ENCODE data around the gene GHR. TPM values are rescaled to one million over a fixed set of nuclear protein-coding genes. Genes with fewer than 3 reads are reported as not detected.
"Not testable (repeated sequence)": the region's sequence is repeated elsewhere in the genome, so short reads cannot be mapped to it uniquely, and the experiment has no call there.

GHR gene
- total and polyA plus RNA-seq, 3 experiments from 2014 or later, result not detected

DNA sequence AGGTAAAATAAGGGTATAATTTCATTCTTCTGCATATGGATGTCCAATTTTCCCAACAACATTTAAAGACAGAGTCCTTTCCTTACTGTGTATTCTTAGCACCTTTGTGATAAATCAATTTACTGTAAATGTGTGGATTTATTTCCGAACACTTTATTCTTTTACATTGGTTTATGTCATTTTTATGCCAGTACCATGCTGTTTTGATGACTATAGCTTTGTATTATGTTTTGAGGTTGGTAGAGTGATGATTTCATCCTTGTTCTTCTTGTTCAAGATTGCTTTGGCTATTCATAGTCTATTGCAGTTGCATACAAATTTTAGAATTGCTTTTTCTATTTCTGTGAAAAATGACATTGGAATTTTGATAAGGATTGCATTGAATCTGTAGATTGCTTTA, 280.0 kb downstream of the GHR start:
- CTCF ChIA-PET, result no interaction called here

GRCh38 chr5:42715785-42716184, 292.5 kb downstream of the GHR start:
- Mint-ChIP-seq H3K36me3 (no peaks in the 10 kb centered on the region), H3K4me1 (peaks cover 20 to 30% (median 24%) of the 10 kb centered on the region in 3 donors), H3K27ac (no peak overlapping the region), H3K9me3 (no peaks in the 10 kb centered on the region), H3K27me3 (peaks cover 8 to 15% of the 10 kb centered on the region in 2 donors), H3K4me3 (no peak overlapping the region)
- Histone ChIP-seq H3K4me3 (ENCODE audit: low read length) (no peak overlapping the region), H3K36me3 (ENCODE audit: insufficient read depth, low read length) (no peaks in the 10 kb centered on the region), H3K9me3 (ENCODE audit: low read length) (no peaks in the 10 kb centered on the region), H3K27me3 (ENCODE audit: insufficient read depth, low read length, poor library complexity, severe bottlenecking) (no peaks in the 10 kb centered on the region), H3K27ac (ENCODE audit: low read depth, low read length) (no peak overlapping the region), H3K4me1 (ENCODE audit: insufficient read depth, low read length) (peaks cover 5% of the 10 kb centered on the region)
- ChIA-PET CTCF (no interaction called here), POLR2A (no interaction called here)
- DNase-seq, result no peak

More for the DNA sequence above, 280.0 kb downstream of the GHR start:
- H3K27me3 Mint-ChIP-seq, result peaks cover 0 to 6% of the 10 kb centered on the region in 2 donors
- H3K4me1 Mint-ChIP-seq, result no peaks in the 10 kb centered on the region
- Histone ChIP-seq H3K9me3 (ENCODE audit: low read length) (no peaks in the 10 kb centered on the region), H3K4me1 (ENCODE audit: insufficient read depth, low read length) (no peaks in the 10 kb centered on the region), H3K4me3 (ENCODE audit: low read length) (no peak overlapping the region), H3K36me3 (ENCODE audit: insufficient read depth, low read length) (no peaks in the 10 kb centered on the region), H3K27me3 (ENCODE audit: insufficient read depth, low read length, poor library complexity, severe bottlenecking) (no peaks in the 10 kb centered on the region), H3K27ac (ENCODE audit: low read depth, low read length) (no peak overlapping the region)
- POLR2A ChIA-PET, result no interaction called here
- H3K9me3 Mint-ChIP-seq, result peaks cover 3 to 10% (median 4%) of the 10 kb centered on the region in 5 donors
- H3K4me3 Mint-ChIP-seq, result no peak overlapping the region
- DNase-seq, result no peak
- no peak overlapping the region for H3K27ac Mint-ChIP-seq
- no peaks in the 10 kb centered on the region for H3K36me3 Mint-ChIP-seq

GRCh38 chr5:42718591-42718990, 295.4 kb downstream of the GHR start:
- no peak overlapping the region for H3K27ac ChIP-seq (ENCODE audit: low read depth, low read length)
- POLR2A ChIA-PET, result interaction anchor here (1.3 to 1.6 kb wide), 2 partner anchors 402 to 765 kb away, joined by 4 to 5 read pairs; partner anchors contain the start of genes TMEM267 and ZNF131
- no peaks in the 10 kb centered on the region for H3K27me3 ChIP-seq (ENCODE audit: insufficient read depth, low read length, poor library complexity, severe bottlenecking)
- peaks cover 5% of the 10 kb centered on the region for H3K4me1 ChIP-seq (ENCODE audit: insufficient read depth, low read length)
- no peak overlapping the region for H3K4me3 ChIP-seq (ENCODE audit: low read length)
- Mint-ChIP-seq H3K27ac (peak overlapping the region in 6 of 8 donors; percentile 9 to 52 (median 21)), H3K4me3 (peak overlapping the region in 6 of 7 donors; percentile 1 to 59 (median 46)), H3K27me3 (peaks cover 3 to 14% of the 10 kb centered on the region in 2 donors), H3K36me3 (no peaks in the 10 kb centered on the region), H3K4me1 (peaks cover 22 to 34% (median 32%) of the 10 kb centered on the region in 3 donors), H3K9me3 (no peaks in the 10 kb centered on the region)
- DNase-seq, result peak in 2 of 5 donors; percentile 17 to 40
- no peaks in the 10 kb centered on the region for H3K9me3 ChIP-seq (ENCODE audit: low read length)
- CTCF ChIA-PET, result no interaction called here
- no peaks in the 10 kb centered on the region for H3K36me3 ChIP-seq (ENCODE audit: insufficient read depth, low read length)

- Histone ChIP-seq H3K4me3 (ENCODE audit: low read length) (no peak overlapping the region), H3K27me3 (ENCODE audit: insufficient read depth, low read length, poor library complexity, severe bottlenecking) (no peaks in the 10 kb centered on the region), H3K36me3 (ENCODE audit: insufficient read depth, low read length) (no peaks in the 10 kb centered on the region), H3K4me1 (ENCODE audit: insufficient read depth, low read length) (peaks cover 5% of the 10 kb centered on the region), H3K9me3 (ENCODE audit: low read length) (no peaks in the 10 kb centered on the region), H3K27ac (ENCODE audit: low read depth, low read length) (no peak overlapping the region)
- Mint-ChIP-seq H3K9me3 (no peaks in the 10 kb centered on the region), H3K36me3 (no peaks in the 10 kb centered on the region), H3K4me3 (peak overlapping the region in 6 of 7 donors; percentile 1 to 59 (median 46)), H3K4me1 (peaks cover 22 to 34% (median 32%) of the 10 kb centered on the region in 3 donors), H3K27me3 (peaks cover 5 to 14% of the 10 kb centered on the region in 2 donors), H3K27ac (peak overlapping the region in 3 of 8 donors; percentile 5 to 52 (median 31))
- POLR2A ChIA-PET, result interaction anchor here (1.3 to 1.6 kb wide), 2 partner anchors 402 to 765 kb away, joined by 4 to 5 read pairs; partner anchors contain the start of genes TMEM267 and ZNF131
- no peak for DNase-seq
- CTCF ChIA-PET, result no interaction called here
Observed at GRCh38 chr5:42719034-42719433, 295.8 kb downstream of the GHR start.

DNA sequence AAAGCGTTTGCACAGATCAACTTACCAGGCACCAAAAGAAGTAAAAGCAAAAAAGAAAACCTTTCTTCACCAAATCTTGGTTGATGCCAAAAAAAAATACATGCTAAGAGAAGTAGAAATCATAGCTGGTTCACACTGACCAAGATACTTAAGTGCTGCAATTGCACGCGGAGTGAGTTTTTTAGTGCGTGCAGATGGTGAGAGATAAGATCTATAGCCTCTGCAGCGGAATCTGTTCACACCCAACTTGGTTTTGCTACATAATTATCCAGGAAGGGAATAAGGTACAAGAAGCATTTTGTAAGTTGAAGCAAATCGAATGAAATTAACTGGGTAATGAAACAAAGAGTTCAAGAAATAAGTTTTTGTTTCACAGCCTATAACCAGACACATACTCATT, 297.0 kb downstream of the GHR start:
- peak overlapping the region in 4 of 8 donors; percentile 58 to 79 (median 66) for H3K27ac Mint-ChIP-seq
- ChIA-PET CTCF (no interaction called here), POLR2A (no interaction called here)

DNA sequence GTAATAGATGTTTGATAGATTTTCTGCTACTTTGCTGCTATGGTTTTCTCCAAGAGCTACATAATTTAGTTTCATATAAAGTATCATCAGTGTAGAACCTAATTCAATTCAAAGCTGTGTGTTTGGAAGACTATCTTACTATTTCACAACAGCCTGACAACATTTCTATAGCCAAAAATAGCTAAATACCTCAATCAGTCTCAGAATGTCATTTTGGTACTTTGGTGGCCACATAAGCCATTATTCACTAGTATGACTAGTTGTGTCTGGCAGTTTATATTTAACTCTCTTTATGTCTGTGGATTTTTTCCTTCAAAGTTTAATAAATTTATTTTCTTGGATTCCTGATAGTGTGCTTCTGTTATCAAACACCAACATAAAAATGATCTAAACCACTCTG, 298.2 kb downstream of the GHR start:
- CTCF ChIA-PET, result interaction anchor here (1.0 kb wide), 1 partner anchor 24 kb away, joined by 4 read pairs; no protein-coding TSS in a partner anchor
- POLR2A ChIA-PET, result no interaction called here
- Mint-ChIP-seq H3K27me3 (peaks cover 11 to 18% of the 10 kb centered on the region in 2 donors), H3K36me3 (no peaks in the 10 kb centered on the region), H3K27ac (no peak overlapping the region), H3K4me1 (peaks cover 22 to 34% (median 32%) of the 10 kb centered on the region in 3 donors), H3K4me3 (no peak overlapping the region), H3K9me3 (no peaks in the 10 kb centered on the region)
- H3K9me3 ChIP-seq (ENCODE audit: low read length), result no peaks in the 10 kb centered on the region
- no peak overlapping the region for H3K27ac ChIP-seq (ENCODE audit: low read depth, low read length)
- H3K4me3 ChIP-seq (ENCODE audit: low read length), result no peak overlapping the region
- H3K4me1 ChIP-seq (ENCODE audit: insufficient read depth, low read length), result peaks cover 5% of the 10 kb centered on the region
- no peaks in the 10 kb centered on the region for H3K27me3 ChIP-seq (ENCODE audit: insufficient read depth, low read length, poor library complexity, severe bottlenecking)
- no peak for DNase-seq
- H3K36me3 ChIP-seq (ENCODE audit: insufficient read depth, low read length), result no peaks in the 10 kb centered on the region

More for the DNA sequence above, 297.0 kb downstream of the GHR start:
- no peaks in the 10 kb centered on the region for H3K27me3 ChIP-seq (ENCODE audit: insufficient read depth, low read length, poor library complexity, severe bottlenecking)
- no peaks in the 10 kb centered on the region for H3K36me3 ChIP-seq (ENCODE audit: insufficient read depth, low read length)
- no peak for DNase-seq
- H3K9me3 ChIP-seq (ENCODE audit: low read length), result no peaks in the 10 kb centered on the region
- peaks cover 5% of the 10 kb centered on the region for H3K4me1 ChIP-seq (ENCODE audit: insufficient read depth, low read length)
- no peak overlapping the region for H3K4me3 ChIP-seq (ENCODE audit: low read length)
- Mint-ChIP-seq H3K4me3 (peak overlapping the region in 6 of 7 donors; percentile 25 to 63 (median 50)), H3K27me3 (peaks cover 6 to 14% of the 10 kb centered on the region in 2 donors), H3K36me3 (no peaks in the 10 kb centered on the region), H3K4me1 (peaks cover 22 to 34% (median 32%) of the 10 kb centered on the region in 3 donors), H3K9me3 (no peaks in the 10 kb centered on the region)
- H3K27ac ChIP-seq (ENCODE audit: low read depth, low read length), result no peak overlapping the region

DNA sequence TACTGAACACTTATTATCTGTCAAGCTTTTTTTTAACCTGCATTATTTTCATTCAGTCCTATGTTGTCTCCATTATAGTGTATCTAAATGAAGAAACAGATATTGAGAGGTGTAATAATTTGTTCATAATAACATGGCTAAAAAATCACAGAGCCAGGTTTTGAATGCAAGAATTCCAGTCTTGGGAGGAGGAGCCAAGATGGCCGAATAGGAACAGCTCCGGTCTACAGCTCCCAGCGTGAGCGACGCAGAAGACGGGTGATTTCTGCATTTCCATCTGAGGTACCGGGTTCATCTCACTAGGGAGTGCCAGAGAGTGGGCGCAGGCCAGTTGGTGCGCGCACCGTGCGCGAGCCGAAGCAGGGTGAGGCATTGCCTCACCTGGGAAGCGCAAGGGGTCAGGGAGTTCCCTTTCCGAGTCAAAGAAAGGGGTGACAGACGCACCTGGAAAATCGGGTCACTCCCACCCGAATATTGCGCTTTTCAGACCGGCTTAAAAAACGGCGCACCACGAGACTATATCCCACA, 311.4 kb downstream of the GHR start:
- H3K27me3 ChIP-seq (ENCODE audit: insufficient read depth, low read length, poor library complexity, severe bottlenecking); H3K27ac ChIP-seq (ENCODE audit: low read depth, low read length); H3K9me3 ChIP-seq (ENCODE audit: low read length); H3K4me3 ChIP-seq (ENCODE audit: low read length); H3K27me3 Mint-ChIP-seq; H3K36me3 Mint-ChIP-seq; H3K27ac Mint-ChIP-seq; POLR2A ChIA-PET; H3K36me3 ChIP-seq (ENCODE audit: insufficient read depth, low read length); H3K4me1 ChIP-seq (ENCODE audit: insufficient read depth, low read length); DNase-seq; H3K9me3 Mint-ChIP-seq; H3K4me1 Mint-ChIP-seq; H3K4me3 Mint-ChIP-seq: not testable (repeated sequence)
- CTCF ChIA-PET, result interaction anchor here (0.7 kb wide), 1 partner anchor 327 kb away, joined by 4 read pairs; no protein-coding TSS in a partner anchor

DNA sequence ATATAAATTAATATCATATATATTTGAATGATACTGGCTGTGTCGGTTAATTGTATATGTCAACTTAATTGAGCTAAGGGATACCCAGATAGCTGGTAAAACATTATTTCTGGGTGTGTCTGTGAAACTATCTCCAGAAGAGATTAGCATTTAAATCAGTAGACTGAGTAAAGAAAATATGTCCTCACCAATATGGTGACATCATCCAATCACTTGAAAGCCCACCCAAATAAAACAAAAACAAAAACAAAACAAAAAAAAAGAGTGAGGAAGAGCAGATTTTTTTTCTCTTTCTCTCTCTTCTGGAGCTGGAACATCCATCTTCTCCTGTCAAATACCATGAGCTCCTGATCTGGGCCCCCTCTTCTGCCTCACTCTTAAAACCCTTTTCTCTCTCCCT, 317.7 kb downstream of the GHR start:
- Histone ChIP-seq H3K27ac (ENCODE audit: low read depth, low read length) (no peak overlapping the region), H3K36me3 (ENCODE audit: insufficient read depth, low read length) (no peaks in the 10 kb centered on the region), H3K27me3 (ENCODE audit: insufficient read depth, low read length, poor library complexity, severe bottlenecking) (no peaks in the 10 kb centered on the region), H3K4me1 (ENCODE audit: insufficient read depth, low read length) (no peaks in the 10 kb centered on the region), H3K4me3 (ENCODE audit: low read length) (no peak overlapping the region), H3K9me3 (ENCODE audit: low read length) (no peaks in the 10 kb centered on the region)
- DNase-seq, result no peak
- H3K4me3 Mint-ChIP-seq, result no peak overlapping the region
- H3K4me1 Mint-ChIP-seq, result no peaks in the 10 kb centered on the region
- H3K27me3 Mint-ChIP-seq, result no peaks in the 10 kb centered on the region
- no peak overlapping the region for H3K27ac Mint-ChIP-seq
- POLR2A ChIA-PET, result no interaction called here
- H3K9me3 Mint-ChIP-seq, result peaks cover 0 to 7% (median 4%) of the 10 kb centered on the region in 5 donors
- H3K36me3 Mint-ChIP-seq, result no peaks in the 10 kb centered on the region
- CTCF ChIA-PET, result no interaction called here
